A673 (cell line): ENCODE data around the gene SCARF1. TPM values are rescaled to one million over a fixed set of nuclear protein-coding genes. Genes with fewer than 3 reads are reported as not detected.

Source experiments
- BruUV-seq: library from RNA; stranded (reverse); fragments of 400-500 nt; replicated peaks from 2 replicates; lab custom pipeline; 2021; lab: Mats Ljungman, UMichigan
- CTCF ChIA-PET: fragments of 300-600 bp; sonication (Branson Sonifier 250); formaldehyde crosslinking; loops from one replicate; lab custom pipeline; 2022; ENCODE audit warnings: antibody characterized with exemption; lab: Charles Lee
- POLR2A ChIA-PET: fragments of 300-600 bp; sonication (Branson Sonifier 250); formaldehyde crosslinking; loops from one replicate; lab custom pipeline; 2022; ENCODE audit warnings: antibody characterized with exemption; ENCODE audit not compliant: low non-redundant PET; lab: Charles Lee
- DNase-seq: peaks from one replicate; pipeline ENCODE4 v3.0.0-alpha.2; 2015; ENCODE audit warnings: low spot score
- H3K27ac ChIP-seq: fragments of 200-600 bp; sonication (generic); 2 replicates; pipeline ENCODE4 v1.5.1; 2016; ENCODE audit warnings: mixed run types, low read depth, mild to moderate bottlenecking, mixed read lengths, antibody characterized with exemption, low read length; ENCODE audit not compliant: poor library complexity, severe bottlenecking
- H3K27me3 ChIP-seq: fragments of 200-600 bp; sonication (generic); replicated peaks from 2 replicates; pipeline ENCODE4 v1.6.1; 2017; ENCODE audit warnings: mixed run types, low read depth, mild to moderate bottlenecking, mixed read lengths, antibody characterized with exemption, low read length; ENCODE audit not compliant: insufficient read depth, poor library complexity
- H3K36me3 ChIP-seq: fragments of 200-600 bp; sonication (generic); 2 replicates; pipeline ENCODE4 v1.6.1; 2016; ENCODE audit warnings: mixed run types, mild to moderate bottlenecking, mixed read lengths, antibody characterized with exemption, low read length; ENCODE audit not compliant: insufficient read depth, poor library complexity, severe bottlenecking
- H3K4me1 ChIP-seq: fragments of 200-600 bp; sonication (generic); 2 replicates; pipeline ENCODE4 v1.6.1; 2017; ENCODE audit warnings: mixed run types, mild to moderate bottlenecking, mixed read lengths, antibody characterized with exemption, low read length; ENCODE audit not compliant: insufficient read depth, poor library complexity, severe bottlenecking
- H3K4me3 ChIP-seq: fragments of 200-600 bp; sonication (generic); 2 replicates; pipeline ENCODE4 v1.5.1; 2016; ENCODE audit warnings: low read depth, mixed run types, mild to moderate bottlenecking, mixed read lengths, low read length; ENCODE audit not compliant: poor library complexity, severe bottlenecking
- H3K9me3 ChIP-seq: fragments of 200-600 bp; sonication (generic); 2 replicates; pipeline ENCODE4 v1.6.1; 2016; ENCODE audit warnings: mixed run types, low read depth, mild to moderate bottlenecking, mixed read lengths, antibody characterized with exemption, low read length; ENCODE audit not compliant: poor library complexity, severe bottlenecking
- CTCF ChIP-seq: fragments of 300-800, 200-600 bp; sonication (generic); conservative IDR thresholded peaks from 2 replicates; pipeline ENCODE4 v1.5.1; 2017; ENCODE audit warnings: low read depth, mild to moderate bottlenecking, antibody characterized with exemption, low read length, moderate library complexity, mixed read lengths
- EZH2 ChIP-seq: fragments of 200-600 bp; sonication (generic); IDR thresholded peaks from 2 replicates; pipeline ENCODE4 v1.6.1; 2017; ENCODE audit warnings: borderline replicate concordance, low read depth, mild to moderate bottlenecking, mixed read lengths, antibody characterized with exemption, low read length; ENCODE audit not compliant: poor library complexity, severe bottlenecking
- intact Hi-C: fragments of 100-400 bp; cut with micrococcal nuclease; formaldehyde crosslinking; loops from one replicate; pipeline ENCODE4 v1.10.0; 2022; ENCODE audit not compliant: unreplicated experiment
- total RNA-seq: library from RNA; stranded (reverse); gene quantifications from 2 replicates; pipeline ENCODE4 v1.2.3, GENCODE V29; 2021

The SCARF1 gene
- total RNA-seq, 1 experiment from 2014 or later: not detected

DNA sequence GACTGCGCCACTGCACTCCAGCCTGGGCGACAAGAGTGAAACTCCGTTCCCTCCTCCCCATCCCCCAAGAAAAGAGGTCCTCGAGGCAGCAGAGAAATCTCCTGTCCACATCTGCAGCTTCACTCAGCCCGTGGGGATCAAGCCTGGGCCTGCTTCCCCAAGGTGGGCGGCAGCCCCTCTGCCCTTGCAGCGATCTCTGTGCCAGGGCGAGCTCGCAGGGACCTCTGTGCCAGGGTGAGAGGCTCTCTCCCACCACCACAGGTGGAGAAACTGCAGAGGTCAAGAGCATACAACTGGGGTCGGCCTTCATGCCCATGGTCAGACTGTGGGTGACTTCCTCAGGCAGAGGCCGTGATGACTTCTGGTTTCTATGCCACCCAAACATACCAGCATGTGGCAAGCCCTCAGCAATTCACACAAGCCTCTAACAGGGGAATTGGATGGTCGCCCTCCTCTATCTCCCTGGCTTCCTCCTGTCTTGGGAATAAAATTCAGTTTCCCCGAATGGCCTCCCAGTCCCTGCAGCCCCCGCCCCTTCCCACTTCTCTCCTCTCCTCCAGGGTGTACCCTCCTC, 22.4 kb downstream of the SCARF1 start:
- Histone ChIP-seq H3K27ac (no peak overlapping the region), H3K36me3 (no peaks in the 10 kb centered on the region), H3K27me3 (peaks cover 24% of the 10 kb centered on the region), H3K4me3 (no peak overlapping the region), H3K4me1 (peaks cover 3% of the 10 kb centered on the region), H3K9me3 (no peaks in the 10 kb centered on the region)
- no peak for TF ChIP-seq EZH2
- no peak for TF ChIP-seq CTCF
- intact Hi-C loops: no loop called here
- ChIA-PET CTCF (no interaction called here), POLR2A (no interaction called here)
- no TSS peak for BruUV-seq
- DNase-seq: no peak

- BruUV-seq: no TSS peak
- intact Hi-C loops: no loop called here
- no peaks in the 10 kb centered on the region for H3K36me3 ChIP-seq
- H3K9me3 ChIP-seq: no peaks in the 10 kb centered on the region
- peaks cover 6% of the 10 kb centered on the region for H3K4me1 ChIP-seq
- no peak overlapping the region for H3K27ac ChIP-seq
- H3K4me3 ChIP-seq: no peak overlapping the region
- ChIA-PET POLR2A (no interaction called here), CTCF (interaction anchor here (0.8 kb wide), 1 partner anchor 27 kb away, joined by 6 read pairs; no protein-coding TSS in a partner anchor)
- no peak for TF ChIP-seq EZH2
- TF ChIP-seq CTCF: no peak
- DNase-seq: no peak
- peaks cover 7% of the 10 kb centered on the region for H3K27me3 ChIP-seq
Measured at GRCh38 chr17:1621273-1621954, 24.1 kb downstream of the SCARF1 start.

GRCh38 chr17:1620486-1620885, 25.0 kb downstream of the SCARF1 start:
- Histone ChIP-seq H3K27me3 (peaks cover 2% of the 10 kb centered on the region), H3K4me1 (peaks cover 6% of the 10 kb centered on the region), H3K9me3 (no peaks in the 10 kb centered on the region), H3K36me3 (no peaks in the 10 kb centered on the region), H3K27ac (no peak overlapping the region), H3K4me3 (no peak overlapping the region)
- BruUV-seq: no TSS peak
- intact Hi-C loops: no loop called here
- TF ChIP-seq CTCF: no peak
- no peak for TF ChIP-seq EZH2
- POLR2A ChIA-PET: no interaction called here
- DNase-seq: no peak
- CTCF ChIA-PET: no interaction called here
